HG02678 (cell line): ENCODE measurements around the gene SPRR5.

Experiments used
- ATAC-seq: cut with Tn5 transposase; IDR thresholded peaks from one replicate; pipeline ENCODE4 v1.9.1; 2021; ENCODE audit warnings: mild to moderate bottlenecking, moderate library complexity; ENCODE audit not compliant: unreplicated experiment

SPRR5 gene

DNA sequence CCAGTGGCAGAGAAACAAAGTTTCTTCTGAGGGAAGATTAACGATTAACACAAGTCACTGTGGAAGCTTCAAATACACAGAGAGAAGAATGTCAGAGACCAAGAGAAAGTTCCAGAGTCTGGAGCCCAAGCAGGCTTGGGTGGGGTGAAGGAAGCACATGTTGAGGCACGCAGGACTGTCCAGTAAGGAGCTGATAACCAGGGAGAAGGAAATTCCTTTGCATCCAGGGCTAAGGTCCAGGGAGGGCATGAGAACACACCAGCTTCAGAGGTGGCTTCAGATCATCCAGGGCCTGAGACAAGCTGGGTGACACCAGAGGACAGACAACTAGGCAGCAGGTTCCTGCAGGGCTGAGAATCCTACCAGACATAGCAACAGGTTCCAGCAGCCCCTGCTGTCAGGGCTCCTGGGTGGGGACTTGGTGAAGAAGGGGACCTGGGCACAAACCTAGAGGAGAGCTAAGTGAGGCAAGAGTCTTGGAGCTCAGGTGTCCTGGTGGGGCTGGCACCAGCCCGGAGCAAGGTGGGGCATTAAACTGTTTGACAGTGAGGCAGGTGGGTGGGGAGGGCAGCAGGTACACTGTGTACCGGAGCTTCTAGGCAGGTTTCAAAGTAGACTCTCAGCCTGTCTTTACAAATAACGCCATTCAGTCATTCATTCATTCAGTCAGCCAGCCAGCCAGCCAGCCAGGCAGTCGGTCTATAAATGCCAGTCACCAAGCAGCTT lies 34.3 kb downstream of the SPRR5 start:
- no peak for ATAC-seq

DNA sequence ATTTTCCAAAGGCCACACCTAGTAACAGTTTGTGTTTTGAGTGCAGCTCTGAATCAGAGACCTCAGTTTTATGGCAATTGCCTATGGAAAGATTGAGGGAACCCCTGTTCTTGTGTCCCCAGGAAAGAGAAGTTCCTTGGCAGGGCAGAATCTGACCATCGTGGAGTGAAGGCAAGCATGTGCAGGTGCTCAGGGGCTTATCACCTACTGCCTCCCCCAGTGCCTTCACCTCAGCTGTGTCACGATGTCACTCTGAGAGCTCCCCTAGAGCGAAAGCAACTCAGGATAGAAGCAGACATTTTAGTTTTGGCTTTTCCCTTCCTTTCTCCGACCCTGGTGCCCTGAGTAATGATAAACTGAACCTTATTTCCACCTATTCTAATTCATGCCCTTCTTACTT lies 35.1 kb downstream of the SPRR5 start:
- ATAC-seq, result no peak

DNA sequence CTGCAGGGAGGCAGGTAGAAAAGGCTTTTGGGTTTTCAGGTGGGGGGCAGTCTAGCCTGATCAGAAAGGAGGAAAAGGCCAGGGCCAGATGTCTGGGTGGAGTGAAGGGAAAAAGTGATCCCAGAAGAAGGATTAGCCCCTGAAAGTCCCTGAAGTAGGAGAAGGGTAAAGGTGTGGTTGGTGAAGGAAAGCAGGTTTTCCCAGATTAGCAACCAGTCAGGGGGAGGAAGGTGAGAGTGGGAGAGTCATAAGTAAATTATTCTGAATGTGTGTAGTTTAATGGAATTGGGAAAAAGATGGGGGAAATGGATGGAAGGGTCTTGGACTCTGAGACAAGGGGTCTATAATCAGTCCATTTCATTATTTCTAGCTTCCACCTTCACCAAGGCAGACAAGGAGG lies 36.2 kb downstream of the SPRR5 start:
- no peak for ATAC-seq

DNA sequence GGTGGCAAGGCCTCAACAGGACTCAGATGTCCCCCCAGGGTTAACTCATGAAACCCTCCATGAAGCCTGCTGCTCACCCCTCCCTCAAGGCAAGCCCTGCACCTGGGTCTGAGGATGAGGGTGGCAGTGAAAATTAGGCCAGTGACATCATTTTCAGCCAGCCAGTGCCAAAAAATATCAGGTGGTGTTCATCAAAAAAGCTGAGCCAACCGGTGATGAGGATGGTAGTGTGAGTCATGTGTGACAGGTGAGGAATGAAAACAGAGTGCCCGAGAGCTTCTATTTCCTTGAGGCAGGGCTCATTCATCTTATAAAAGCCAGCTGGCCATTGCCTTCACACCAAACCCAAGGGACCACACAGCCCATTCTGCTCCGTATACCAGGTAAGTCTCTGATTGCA lies 36.7 kb downstream of the SPRR5 start, which contains the start of gene SPRR1A:
TSS of gene SPRR1A (plus strand) at position 339 of the 400 bp plus-strand sequence. CDS start 1,150 bp downstream, outside the sequence.
- ATAC-seq, result no peak

DNA sequence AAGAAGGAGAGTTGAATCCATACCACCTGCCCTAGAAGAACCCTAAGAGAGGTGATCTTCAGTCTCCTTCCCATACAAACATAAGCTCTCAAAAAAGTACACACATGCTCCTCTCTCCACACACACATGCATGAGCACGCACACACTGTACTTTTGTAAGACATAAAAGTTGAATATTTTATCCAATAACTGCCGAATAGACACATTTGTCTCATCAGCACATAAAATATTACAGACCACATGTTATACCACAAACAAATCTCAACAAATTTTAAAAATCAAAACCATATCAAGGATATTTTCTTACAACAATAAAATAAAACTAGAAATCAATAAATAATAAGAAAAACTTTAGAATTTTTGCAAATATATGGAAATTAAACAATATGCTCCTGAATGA lies 39.6 kb downstream of the SPRR5 start:
- no peak for ATAC-seq

DNA sequence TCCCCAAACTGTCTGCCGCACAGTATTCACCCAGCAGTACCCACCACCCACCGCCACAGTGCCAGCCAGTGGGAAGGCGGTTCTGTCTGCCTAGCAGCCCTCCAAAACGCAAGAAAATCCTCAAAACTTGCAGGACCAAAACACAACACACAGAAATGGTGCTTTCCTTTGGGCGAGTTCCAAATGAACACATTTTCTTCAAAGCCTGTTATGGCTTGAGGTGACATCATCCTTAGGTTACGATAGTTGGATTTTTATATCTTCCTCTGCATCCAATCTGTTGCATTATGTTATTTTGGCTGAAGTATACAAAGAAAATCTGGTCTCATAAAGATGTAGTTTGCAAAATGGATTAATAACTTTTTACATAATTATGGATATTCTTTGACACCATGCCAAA lies 46.2 kb downstream of the SPRR5 start:
- ATAC-seq, result no peak

DNA sequence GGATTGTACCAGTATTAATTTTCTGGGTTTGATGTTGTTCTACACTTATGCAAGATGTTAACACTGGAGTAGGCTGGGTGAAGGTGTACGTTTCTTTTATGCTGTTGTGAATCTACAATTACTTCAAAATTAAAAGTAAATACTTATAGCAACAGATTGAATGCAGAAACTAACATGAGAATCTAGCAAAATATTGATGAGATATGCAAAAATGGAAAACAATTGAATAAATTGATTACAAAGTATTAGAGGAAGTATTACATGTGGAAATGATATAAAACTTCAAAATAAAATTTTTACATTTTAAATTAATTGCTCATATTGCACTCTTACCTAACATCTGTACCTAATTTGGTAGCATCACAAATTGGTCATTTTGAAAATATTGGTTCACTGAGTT lies 48.8 kb downstream of the SPRR5 start:
- ATAC-seq, result no peak

DNA sequence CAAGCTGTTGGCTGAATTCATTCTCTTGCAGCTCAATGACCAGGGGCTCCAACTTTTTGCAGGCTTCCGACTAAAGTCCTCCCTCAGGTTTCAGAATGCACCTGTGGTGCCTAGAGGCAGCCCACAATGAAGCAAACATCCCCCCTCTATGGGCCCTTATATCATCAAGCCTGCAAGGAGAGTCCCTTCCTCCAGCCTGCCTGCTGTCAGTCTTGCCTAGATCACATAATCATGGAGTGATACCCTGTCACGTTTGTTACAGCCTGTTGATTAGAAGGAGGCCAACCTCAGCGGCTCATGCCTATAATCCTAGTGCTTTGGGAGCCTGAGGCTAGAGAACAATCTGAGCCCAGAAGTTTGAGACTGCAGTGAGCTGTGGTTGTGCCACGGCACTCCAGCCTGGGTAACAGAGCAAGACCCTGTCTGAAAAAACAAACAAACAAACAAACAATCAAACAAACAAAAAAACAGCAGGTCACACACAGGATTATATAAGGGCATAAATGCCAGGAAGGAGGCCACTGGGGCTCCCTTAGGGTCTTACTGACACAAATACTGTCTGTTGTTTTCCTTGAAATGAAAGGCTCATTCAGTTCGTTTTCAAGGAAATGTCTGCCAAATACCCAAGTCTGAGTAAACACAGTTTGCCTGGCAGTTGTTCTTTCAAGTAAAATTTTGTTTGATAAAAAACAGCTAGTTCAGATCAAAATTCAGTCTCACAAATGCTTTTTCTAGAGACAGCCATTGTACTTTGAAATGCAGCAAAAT lies 49.8 kb downstream of the SPRR5 start:
- no peak for ATAC-seq

DNA sequence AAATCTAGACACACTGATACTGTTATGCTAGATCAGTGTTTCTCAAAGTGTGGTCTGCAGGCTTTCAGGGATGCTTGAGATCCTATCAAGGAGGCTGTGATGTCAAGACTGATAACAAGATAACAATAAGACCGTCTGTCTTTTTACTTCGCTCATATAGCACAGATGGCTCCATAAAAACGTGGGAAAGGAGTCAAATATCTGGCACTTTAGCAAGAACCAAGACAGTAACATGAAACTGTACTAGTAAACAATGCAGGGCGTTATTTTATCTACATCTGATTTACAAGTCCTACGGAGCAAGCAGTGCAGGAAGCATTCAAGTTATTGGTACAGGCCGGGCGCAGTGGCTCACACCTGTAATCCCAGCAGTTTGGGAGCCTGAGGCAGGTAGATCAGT lies 50.9 kb downstream of the SPRR5 start:
- no peak for ATAC-seq

DNA sequence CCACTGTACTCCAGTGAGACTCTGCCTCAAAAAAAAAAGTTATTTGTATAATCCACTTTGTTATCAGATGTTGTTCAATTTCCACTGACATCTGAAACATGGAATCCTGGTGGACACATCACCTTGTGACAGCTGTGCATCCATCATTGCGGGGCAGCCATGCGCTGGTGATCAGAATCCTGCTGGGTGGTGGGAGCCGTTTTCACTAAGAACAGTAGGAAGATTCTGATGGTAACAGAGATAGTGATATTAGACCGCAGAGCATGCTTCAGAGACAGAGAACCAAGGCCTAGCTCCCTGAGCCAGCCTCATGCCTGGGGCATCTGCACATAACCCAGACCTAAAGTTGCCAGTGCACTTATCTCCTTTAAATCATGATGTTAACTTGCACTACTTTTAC lies 51.5 kb downstream of the SPRR5 start:
- ATAC-seq, result no peak
